Stimulated activated CD8-positive, alpha-beta memory T cell treated with anti-CD3 and anti-CD28 coated beads, Interleukin-4, amount 100 ng/mL, for 24 hours (primary cell): ENCODE data around the gene NEIL1.
"Not testable (repeated sequence)": the region's sequence is repeated elsewhere in the genome, so short reads cannot be mapped to it uniquely, and the experiment has no call there.

Source experiments
- DNase-seq: peaks from one replicate; pipeline ENCODE4 v3.0.0-alpha.2; 2020; ENCODE audit warnings: low read depth

The NEIL1 gene

GRCh38 chr15:75380773-75381172 is 33.9 kb downstream of the NEIL1 start:
- no peak for DNase-seq

- not testable (repeated sequence) for DNase-seq
These were observed 37.1 kb downstream of the NEIL1 start for GRCh38 chr15:75383986-75384385.

GRCh38 chr15:75389791-75390382 is 43.0 kb downstream of the NEIL1 start:
- no peak for DNase-seq

- DNase-seq, result no peak
These were observed 50.7 kb downstream of the NEIL1 start for GRCh38 chr15:75397494-75397893.

- DNase-seq, result no peak
These were observed 57.1 kb downstream of the NEIL1 start for GRCh38 chr15:75403892-75404291.
